ELR (cell line): ENCODE data around the gene TTC9C.
"Not testable (repeated sequence)": the region's sequence is repeated elsewhere in the genome, so short reads cannot be mapped to it uniquely, and the experiment has no call there.

Source experiments
- DNase-seq: peaks from one replicate; pipeline ENCODE4 v3.0.0-alpha.2; 2015; ENCODE audit warnings: low read depth

The TTC9C gene

DNA sequence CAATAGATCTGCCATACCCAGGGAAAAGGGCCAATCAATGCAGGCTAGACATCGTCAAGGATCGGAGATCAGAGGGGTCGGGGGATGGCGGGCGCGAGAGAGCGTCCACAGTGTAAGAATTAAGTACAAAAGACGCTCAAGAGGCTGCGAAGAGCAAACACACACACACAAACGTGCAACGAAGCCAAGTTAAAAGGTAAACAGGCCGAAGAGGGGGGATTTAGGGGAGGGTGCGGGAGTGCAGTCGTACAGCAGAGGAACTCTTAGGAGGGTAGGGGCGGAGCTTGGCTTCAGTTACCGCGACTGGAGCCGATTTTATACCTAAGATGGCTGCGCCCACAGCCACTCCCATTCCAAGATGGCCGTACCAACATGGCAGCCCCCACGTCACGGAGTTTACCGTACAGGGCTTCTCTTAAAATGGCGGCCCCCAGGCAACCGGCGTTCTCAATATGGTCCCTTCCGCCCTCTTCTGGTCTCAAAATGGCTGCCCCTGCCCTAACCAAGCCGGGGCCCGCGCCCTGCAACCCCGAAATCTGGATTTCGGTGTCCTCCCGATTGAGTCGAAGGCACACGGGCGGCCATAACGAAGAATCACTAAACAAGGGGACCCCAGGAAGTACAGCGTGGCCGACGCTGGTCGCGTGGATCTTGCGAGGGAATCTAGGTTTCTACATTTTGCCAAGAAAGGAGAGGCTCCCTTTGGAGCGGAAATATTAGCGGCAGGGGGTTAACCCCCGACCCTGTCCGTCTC is 18.9 kb upstream of the TTC9C start:
- DNase-seq, result peak; percentile 99

DNA sequence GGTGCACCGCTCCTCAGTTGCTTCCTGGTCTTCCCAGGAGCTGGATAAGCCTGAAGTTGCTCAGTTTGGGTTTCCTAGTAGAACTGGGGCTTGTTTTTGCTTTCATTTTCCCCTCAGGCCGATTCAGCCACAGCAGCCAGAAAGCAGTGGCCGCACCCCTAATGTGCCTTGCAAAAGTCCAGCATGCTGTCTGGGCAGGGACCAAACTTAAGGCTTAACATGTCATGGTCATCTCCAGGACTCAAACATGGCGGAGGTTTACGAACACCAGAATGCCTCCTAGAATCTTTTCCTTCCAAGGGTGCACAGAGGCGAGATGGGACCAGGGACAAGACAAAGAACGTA is 18.3 kb upstream of the TTC9C start:
- DNase-seq, result peak; percentile 58

DNA sequence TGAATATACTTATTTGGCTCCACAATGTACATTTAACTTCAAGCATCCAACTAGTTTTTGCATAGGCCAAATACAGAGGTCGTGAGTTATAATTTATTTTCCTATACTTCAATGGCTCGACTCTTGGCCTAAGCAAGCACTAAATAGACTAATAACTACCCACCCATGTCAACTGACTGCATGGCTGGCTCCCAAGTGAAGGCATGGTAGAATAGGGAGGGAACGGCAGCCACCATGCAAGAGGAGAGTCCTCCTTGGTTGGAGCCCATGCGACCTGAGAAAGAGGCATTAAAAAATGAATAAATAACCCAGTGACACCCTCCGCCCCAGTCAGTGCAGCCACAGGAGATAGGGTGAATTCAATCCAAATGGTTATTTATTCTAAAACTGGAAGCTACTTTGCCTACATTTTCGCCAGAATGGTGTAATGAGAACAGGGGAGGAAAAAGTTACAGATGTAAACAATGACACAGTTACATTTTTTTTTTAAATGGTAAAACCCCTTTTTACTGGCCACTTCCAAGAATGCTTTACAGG is 15.9 kb upstream of the TTC9C start:
- DNase-seq, result no peak

DNA sequence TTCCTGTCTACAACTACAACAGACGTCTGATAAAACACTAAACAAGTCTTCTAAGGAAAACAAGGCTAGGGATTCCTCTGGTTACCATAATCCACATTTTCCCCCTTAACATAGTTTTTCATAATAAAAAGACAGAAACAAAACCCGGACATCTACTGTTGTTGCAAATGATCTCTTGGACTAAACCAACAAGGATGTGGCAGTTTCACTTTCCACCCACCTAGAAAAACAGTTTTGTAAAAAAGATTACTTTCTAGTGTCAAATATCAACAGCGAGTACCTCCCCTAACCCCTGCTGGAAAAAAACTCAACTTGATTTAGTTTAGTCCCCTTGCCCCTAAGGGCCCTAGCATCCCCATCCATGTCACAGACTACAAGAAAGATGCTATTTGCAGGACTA is 15.4 kb upstream of the TTC9C start:
- DNase-seq, result no peak

DNA sequence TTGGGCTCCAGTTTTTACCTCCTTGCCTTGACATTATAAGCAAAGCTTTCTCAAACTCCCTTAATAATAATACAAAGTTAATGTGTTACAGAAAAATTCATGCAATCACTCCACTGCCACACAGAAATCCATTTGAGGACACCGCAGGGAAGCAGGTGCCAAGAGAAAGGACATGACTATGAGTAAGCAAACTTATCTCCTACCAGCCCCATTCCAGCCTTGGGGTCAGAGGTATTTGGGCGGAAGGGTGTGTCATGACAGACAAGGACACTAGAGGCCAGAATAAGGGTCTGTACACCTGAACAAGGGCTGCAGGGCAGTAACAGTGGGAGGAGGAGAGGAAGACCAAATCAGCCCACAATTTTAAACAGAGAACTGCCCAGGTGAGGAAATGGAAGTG is 14.9 kb upstream of the TTC9C start:
- DNase-seq, result no peak

DNA sequence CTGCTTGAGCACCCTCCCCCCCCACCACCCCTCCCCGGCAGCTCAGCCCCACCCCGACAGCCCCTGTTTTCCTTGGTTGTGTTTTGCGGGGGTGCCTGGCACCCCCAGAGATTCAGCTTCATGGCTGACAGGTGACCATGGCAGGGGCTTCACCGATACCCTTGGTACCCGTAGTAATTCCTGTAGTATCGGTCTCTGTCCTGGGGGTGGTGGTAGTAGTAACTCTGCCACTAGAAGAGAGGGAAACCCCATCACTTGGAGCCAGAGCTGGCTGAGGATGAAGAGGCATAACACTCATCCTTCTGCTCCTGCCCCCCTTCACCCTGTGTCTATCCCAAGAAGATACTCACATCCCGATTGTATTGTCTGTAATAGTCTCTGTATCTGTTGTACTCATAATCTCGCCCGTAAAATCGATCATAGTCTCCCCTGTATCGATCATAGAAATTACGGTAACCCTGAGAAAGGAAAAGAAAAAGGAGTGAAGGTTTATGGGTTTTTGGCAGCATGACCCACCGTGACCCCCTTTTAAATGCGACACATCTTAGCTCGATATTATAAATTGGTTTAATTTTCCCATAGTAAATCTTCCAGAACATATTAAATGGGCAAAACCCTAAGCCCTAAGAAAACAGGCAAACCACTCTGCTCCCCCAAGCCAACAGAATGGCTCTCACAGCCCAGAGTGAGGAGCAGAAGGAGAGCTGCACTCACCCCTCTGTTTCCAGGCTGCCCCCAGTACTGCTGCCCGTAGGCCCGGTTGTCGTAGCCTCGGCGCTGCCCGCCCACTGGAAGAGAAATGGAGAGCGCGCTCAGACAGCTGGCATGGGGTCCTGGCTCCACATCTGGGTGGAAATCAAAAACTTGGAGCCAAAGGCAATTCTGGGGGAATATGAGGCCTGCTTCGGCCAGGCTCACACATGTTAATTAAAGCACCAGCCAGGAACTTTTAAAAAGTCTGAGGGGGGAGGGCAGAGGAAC is 12.8 kb upstream of the TTC9C start:
- no peak for DNase-seq

DNA sequence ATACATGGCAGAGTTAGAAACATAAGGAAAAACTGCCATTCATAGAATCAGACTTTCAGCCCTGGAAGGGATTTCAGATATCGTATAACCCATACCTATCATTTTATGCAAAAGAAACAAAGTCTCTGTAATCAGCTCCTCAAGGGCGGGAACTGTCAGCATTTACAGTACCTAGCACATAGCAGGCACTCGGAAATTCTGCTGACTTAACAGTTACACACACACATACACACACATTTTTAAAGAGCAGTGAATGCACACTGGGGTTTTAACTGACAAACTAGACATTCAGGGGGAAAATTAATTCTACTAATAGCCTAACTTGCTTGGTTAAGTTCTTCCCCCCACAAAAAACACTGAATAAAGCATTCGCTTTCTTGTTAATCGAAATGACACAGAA is 12.1 kb upstream of the TTC9C start:
- no peak for DNase-seq

DNA sequence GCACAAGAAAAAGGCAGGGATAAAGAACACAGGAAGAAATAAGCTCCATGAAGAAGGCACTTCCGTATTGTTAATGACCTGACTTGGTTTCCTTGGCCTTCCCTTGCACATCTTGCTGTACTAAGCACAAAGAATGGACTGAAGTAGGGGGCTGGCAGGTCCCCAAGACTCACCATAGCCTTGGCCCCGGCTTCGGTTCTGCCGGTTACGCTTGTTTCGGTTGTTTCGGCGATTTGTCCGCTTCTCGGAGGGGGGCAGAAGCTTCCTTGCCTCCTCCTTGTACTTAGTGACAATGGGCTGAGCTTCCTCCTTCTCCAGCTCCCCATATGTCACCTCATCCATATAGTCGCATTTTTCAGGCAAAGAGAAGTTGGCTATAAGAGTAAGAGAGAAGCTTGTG is 11.5 kb upstream of the TTC9C start:
- DNase-seq, result no peak

DNA sequence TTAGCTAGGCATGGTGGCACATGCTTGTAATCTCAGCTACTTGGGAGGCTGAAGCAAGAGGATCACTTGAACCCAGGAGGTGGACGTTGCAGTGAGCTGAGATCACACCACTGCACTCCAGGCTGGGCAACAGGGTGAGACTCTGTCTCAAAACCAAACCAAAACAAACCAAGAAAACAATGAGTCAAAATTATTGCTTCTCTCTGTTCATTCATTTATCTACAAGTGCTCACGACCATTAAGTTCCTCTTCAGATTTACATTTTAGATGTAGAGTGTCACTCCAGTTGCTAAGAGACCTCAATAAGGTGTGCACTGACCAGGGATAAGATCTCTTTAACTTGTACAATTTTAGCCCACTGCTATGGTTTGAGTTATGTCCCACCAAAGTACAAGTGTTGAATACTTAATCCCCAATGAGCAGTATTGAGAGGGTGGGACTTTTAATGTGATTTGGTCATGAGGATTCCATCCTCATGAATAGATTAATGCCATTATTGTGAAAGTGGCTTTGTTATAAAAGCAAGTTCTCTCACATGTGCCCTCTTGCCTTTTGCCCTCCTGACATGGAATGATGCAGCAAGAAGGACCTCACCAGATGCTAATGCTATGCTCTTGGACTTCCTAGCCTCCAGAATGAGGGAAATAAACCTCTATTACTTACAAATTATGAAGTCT is 8.8 kb upstream of the TTC9C start:
- no peak for DNase-seq

DNA sequence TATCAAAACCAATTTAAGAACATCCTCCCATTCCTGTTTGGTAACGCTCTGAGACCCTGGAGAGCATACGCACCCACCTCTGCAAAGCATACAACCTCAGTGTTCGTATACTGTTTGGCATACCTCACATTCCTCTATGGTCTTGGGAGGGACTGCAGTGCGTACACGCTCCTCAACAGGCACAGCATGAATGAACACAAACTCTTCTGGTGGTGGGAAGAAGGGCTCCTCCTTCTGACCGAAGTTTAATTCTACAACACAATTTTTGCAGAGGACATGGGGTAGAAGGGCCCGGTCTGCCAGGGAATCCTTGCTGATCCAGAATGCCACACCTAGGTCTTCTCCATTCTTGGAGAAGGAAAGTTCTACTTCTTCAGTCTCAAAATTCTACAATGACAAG is 6.3 kb upstream of the TTC9C start:
- peak; percentile 30 for DNase-seq

DNA sequence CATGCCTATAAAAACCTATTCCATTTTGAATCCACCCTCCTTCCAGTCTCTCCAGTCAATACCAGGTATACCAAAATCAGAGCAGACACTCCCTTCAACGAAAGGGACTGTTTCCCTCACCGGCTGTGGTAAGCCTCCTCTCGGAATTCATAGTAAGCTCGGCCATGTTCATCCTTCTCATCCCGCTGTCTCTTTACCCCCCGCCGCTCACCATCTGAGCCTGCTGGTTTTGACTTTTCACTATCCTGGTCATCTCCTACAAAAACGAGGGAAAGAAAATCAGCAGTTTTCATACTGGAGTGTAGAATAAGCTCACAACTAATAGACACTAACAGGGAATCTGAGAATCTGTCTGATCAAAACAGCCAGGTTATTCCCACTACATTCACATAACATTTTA is 4.1 kb upstream of the TTC9C start:
- no peak for DNase-seq

DNA sequence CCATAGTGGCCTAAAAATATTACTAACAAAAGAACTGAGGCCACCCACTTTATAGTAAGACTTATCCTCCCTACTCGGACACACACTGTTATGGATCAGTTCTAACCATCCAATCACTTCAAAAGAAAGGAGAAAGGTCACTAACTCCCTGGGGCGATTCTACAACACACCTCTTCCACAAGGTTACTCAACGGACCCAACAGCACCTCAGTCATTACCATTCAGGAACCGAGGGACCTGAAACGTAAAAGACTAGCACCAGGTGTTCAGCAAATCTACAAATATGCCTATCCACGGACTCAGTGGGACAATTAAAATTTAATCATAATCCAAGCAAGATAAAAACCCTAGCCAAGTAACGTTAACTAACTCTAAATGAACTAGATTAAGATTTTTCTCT is 2.6 kb upstream of the TTC9C start:
- DNase-seq, result peak; percentile 58

DNA sequence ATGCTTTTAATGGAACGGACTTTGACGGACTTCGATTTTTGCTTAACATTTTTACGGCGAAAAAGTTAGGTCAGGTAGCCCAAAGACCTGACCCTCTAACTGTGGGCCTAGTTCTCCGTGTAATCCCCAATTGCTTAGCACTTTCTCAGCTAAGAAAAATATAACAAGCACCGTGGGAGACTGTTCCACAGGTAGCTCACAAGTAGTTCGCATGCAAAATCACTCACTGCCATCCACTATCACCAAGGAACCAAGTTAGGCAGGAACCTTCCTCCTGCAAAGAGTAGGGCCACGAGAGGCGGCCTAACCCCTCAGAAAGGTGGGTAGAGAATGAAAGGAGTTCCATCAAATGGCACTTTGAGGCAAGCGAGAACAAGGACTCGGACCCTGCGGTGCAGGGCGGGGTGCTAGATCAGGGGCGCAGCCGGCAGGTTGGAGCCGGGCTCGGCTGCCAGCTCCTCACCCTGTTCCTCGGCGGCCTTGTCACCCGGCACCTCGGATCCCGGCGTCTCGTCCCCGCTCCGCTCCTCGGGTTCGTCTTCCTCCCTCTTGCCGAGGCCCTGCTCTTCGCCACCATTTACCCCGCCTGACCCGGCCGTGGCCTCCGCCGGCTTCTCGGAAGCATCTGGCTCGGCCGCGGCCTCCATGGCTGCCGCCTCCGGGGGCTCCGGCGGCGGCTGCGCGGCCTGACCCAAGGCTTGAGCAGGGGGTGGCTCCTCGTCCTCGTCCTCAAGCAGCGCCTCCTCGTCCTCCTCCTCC is 2.0 kb upstream of the TTC9C start:
- DNase-seq, result no peak

DNA sequence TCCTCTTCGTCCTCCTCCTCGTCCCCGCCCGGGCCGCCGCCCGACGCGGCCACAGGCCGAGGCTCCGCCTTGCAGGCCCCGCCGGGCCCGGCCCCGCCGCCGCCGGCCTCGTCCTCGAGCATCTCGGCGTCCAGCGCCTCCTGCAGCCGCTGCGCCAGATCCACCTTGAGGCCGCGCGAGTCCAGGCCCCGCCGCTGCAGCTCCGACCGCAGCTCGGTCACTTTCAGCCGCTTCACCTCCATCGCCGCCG is 1.4 kb upstream of the TTC9C start:
- DNase-seq, result no peak

DNA sequence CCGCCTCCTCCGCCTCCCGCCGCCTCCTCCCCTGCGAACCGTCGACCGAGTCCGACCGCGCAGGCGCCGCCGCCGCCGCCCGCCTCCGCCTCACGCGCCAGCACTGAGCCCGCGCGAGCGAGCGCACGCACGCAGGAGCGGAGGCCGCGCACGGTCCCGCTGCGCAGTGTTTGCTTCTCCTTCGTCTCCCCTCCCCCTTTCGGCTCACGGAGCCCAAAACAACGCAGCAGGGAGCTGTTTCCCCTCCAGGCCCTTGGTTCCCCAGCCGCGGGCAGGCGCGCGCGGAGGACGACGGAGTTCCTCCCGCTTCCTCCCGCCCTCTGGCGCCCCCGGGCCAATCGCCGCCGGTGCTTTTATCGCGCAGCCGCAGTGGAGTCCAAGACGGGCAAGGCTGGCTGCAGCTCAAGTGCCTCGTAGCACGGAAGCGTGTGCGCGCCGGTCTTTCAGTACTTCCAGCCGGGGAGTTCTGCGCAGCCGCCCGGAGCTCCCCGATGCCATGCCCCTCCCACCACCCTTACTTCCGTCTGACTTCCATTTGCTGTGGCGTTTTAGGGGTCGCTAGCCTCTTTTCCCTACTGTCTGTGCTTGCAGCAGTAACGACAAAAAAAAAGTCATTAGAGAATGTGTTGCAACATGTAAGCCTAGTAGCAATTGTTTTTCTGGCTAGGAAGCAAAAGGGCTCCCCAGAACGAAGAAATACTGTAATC is 968 bp upstream of the TTC9C start, which contains the start of gene HNRNPUL2:
HNRNPUL2 (minus strand) TSS at position 293 of the 707 bp plus-strand sequence. CDS start 301 bp downstream, outside the sequence.
- peak; percentile 99 for DNase-seq

DNA sequence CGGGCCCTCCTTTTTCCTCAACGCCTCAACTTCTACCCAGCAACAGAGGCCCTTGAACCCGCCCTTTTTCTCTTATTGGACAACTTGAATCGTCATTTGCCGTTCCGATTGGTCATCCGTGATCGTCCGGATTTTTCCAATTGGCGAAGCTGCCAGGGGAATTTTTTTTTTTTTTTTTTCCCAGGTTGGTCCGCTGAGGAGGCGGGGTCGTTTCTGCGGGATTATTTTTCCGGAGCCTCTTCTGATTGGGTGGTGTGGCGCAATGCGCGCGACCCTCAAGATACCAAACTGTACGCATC is 465 bp upstream of the TTC9C start:
- DNase-seq, result peak; percentile 99

DNA sequence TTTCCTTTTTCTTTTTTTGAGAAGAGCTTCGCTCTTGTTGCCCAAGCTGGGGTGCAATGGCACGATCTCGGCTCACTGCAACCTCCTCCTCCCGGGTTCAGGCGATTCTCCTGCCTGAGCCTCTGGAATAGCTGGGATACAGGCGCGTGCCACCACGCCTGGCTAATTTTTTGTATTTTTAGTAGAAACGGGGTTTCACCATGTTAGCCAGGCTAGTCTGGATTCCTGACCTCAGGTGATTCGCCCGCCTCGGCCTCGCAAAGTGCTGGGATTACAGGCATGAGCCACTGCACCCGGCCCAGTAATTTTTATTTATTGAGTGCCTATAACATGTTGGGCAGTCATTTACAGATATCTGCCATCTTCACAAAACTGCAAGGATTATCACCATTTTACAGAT is 1.8 kb downstream of the TTC9C start:
- not testable (repeated sequence) for DNase-seq

DNA sequence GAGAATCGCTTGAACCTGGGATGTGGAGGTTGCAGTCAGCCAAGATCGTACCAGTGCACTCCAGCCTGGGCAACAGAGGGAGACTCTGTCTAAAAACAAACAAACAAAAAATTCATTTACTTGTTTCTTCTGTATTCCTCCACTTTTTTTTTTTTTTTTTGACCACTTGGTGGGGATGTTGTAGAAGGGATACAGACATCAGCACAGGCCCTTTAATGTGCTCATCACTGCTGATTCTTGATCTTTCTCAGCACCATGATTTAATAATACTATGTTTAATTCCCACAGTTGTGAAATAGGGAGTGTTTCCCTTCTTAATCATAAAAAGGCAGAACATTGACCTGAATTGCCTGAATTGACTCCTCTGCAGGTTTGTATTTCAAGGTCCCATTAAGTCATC is 4.5 kb downstream of the TTC9C start:
- DNase-seq, result peak; percentile 61

DNA sequence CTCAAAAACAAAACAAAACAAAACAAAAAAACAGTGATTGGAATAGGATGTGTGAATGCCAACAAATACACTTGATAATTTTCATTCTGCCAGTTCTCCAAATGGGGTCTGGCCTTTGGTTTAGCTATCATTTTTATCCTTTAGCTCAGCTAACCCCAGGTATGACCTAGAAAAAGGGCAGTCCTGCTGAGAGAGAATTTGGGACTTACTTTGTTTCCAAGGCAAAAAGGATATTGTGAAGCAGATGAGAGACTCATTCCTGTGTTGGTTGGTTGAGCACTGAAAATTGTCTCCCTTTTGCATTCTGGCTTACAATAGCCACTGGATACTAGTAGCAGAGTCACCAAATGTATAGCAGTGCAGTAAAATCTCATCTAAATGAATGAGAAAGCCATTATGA is 8.9 kb downstream of the TTC9C start:
- DNase-seq, result no peak

DNA sequence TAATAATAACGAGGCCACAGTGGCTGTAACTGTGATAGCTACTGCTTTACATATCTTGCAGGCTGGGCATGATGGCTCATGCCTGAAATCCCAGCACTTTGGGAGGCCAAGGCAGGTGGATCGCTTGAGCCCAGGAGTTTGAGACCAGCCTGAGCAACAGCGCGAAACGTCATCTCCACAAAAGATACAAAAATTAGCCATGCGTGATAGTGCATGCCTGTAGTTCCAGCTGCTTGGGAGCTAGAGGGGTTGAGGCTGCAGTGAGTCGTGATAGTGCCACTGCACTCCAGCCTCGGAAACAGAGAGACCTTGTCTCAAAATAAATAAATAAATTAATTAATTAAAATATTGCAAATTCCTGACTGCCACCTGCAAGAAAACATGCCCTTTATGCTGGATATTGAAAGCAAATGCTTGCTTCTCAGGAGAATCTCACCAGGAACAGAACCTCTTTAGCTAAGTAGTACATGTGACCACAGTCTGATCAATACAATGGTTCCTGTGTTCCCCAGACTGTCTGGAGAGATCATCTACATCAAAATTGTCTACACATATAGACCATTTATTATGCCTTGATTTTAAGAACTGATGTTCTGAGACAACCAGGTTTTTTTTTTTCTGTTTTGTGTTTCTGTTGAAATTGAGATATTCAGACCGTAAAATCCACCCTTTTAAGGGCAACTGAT is 19.3 kb downstream of the TTC9C start:
- no peak for DNase-seq

DNA sequence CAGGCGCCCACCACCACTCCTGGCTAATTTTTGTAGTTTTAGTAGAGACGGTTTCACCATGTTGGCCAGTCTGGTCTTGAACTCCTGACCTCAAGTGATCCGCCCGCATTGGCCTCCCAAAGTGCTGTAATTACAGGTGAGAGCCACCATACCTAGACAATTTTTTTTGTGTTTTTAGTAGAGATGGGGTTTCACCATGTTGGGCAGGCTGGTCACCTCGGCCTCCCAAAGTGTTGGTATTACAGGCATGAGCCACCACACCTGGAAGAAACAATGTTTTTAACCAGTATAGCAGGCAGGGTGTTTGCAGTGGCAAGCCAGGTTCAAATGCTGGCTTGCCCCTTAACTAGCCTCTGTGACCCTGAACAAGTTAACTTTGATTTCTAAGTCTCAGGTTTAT is 21.6 kb downstream of the TTC9C start:
- DNase-seq, result not testable (repeated sequence)
